Measurements from ENCODE around the gene SCML2. TPM values are rescaled to one million over a fixed set of nuclear protein-coding genes. Genes with fewer than 3 reads are reported as not detected.

SCML2 gene
- total and polyA plus RNA-seq, 2 donors (not counting 1 experiment from before 2014, with no cell fraction given), result 1.2 to 1.3 TPM

- WGBS (ENCODE audit: insufficient coverage), result 100% methylated on average over 2 of the region's 8 CpGs
- ChIA-PET POLR2A (no interaction called here), CTCF (interaction anchor here (1.0 kb wide), 1 partner anchor 11 kb away, joined by 4 read pairs; no protein-coding TSS in a partner anchor)
- Histone ChIP-seq H3K27ac (ENCODE audit: low read length in 2 of 2) (no peak overlapping the region), H3K27me3 (replicated peaks in 1 of 4; ENCODE audit: control extremely low read depth in 1 of 4, control insufficient read depth in 3 of 4, insufficient read depth in 4 of 4, low read length in 3 of 4) (no peaks in the 10 kb centered on the region), H3K4me2 (replicated peaks; ENCODE audit: low read depth, low read length, poor library complexity, severe bottlenecking) (no peak overlapping the region), H3K79me2 (ENCODE audit: control insufficient read depth, insufficient read depth, low read length) (no peaks in the 10 kb centered on the region), H2AFZ (ENCODE audit: insufficient read depth, low read depth, low read length, poor library complexity, severe bottlenecking) (no peak overlapping the region), H3K9ac (ENCODE audit: low read length) (no peak overlapping the region), H3K9me3 (ENCODE audit: control extremely low read depth in 1 of 3, control insufficient read depth in 2 of 3, insufficient read depth in 1 of 3, low read length in 2 of 3) (no peaks in the 10 kb centered on the region), H3K4me1 (ENCODE audit: control insufficient read depth in 2 of 2, insufficient read depth in 2 of 2, low read length in 2 of 2) (no peaks in the 10 kb centered on the region), H3K4me3 (ENCODE audit: control extremely low read depth in 1 of 5, extremely low read depth in 1 of 5, insufficient read depth in 1 of 5, low read depth in 2 of 5, low read length in 4 of 5) (no peak overlapping the region), H3K36me3 (replicated peaks in 1 of 2; ENCODE audit: control extremely low read depth in 1 of 2, control insufficient read depth in 1 of 2, extremely low read depth in 1 of 2, insufficient read depth in 2 of 2, low read length in 1 of 2) (no peaks in the 10 kb centered on the region), H4K20me1 (ENCODE audit: control insufficient read depth, insufficient read depth, low read length, poor library complexity, severe bottlenecking) (no peaks in the 10 kb centered on the region)
- H3K4me3 Mint-ChIP-seq, result no peak overlapping the region
- ATAC-seq (ENCODE audit: low read depth) (no peak), DNase-seq (no peak)
- peaks cover 4% of the 10 kb centered on the region for H3K27me3 Mint-ChIP-seq
- intact Hi-C loops (cut with micrococcal nuclease), result no loop called here
- H3K27ac Mint-ChIP-seq, result no peak overlapping the region
- no peaks in the 10 kb centered on the region for H3K9me3 Mint-ChIP-seq (ENCODE audit: insufficient read depth)
- TF ChIP-seq CTCF (IDR thresholded peaks at IDR 0.05) (no peak), EZH2 (IDR thresholded peaks at IDR 0.05; ENCODE audit: borderline replicate concordance, insufficient read depth, low read depth, low read length, poor library complexity, severe bottlenecking) (no peak)
- no peaks in the 10 kb centered on the region for H3K4me1 Mint-ChIP-seq
Measured at GRCh38 chrX:18206657-18207056, 147.8 kb downstream of the SCML2 start.

- Histone ChIP-seq H2AFZ (ENCODE audit: insufficient read depth, low read depth, low read length, poor library complexity, severe bottlenecking) (no peak overlapping the region), H3K79me2 (ENCODE audit: control insufficient read depth, insufficient read depth, low read length) (no peaks in the 10 kb centered on the region), H4K20me1 (ENCODE audit: control insufficient read depth, insufficient read depth, low read length, poor library complexity, severe bottlenecking) (no peaks in the 10 kb centered on the region), H3K27me3 (replicated peaks in 1 of 4; ENCODE audit: control extremely low read depth in 1 of 4, control insufficient read depth in 3 of 4, insufficient read depth in 4 of 4, low read length in 3 of 4) (no peaks in the 10 kb centered on the region), H3K4me3 (ENCODE audit: control extremely low read depth in 1 of 5, extremely low read depth in 1 of 5, insufficient read depth in 1 of 5, low read depth in 2 of 5, low read length in 4 of 5) (no peak overlapping the region), H3K36me3 (replicated peaks in 1 of 2; ENCODE audit: control extremely low read depth in 1 of 2, control insufficient read depth in 1 of 2, extremely low read depth in 1 of 2, insufficient read depth in 2 of 2, low read length in 1 of 2) (no peaks in the 10 kb centered on the region), H3K4me2 (replicated peaks; ENCODE audit: low read depth, low read length, poor library complexity, severe bottlenecking) (no peak overlapping the region), H3K4me1 (ENCODE audit: control insufficient read depth in 2 of 2, insufficient read depth in 2 of 2, low read length in 2 of 2) (no peaks in the 10 kb centered on the region), H3K9me3 (ENCODE audit: control extremely low read depth in 1 of 3, control insufficient read depth in 2 of 3, insufficient read depth in 1 of 3, low read length in 2 of 3) (no peaks in the 10 kb centered on the region), H3K9ac (ENCODE audit: low read length) (no peak overlapping the region), H3K27ac (ENCODE audit: low read length in 2 of 2) (no peak overlapping the region)
- Mint-ChIP-seq H3K9me3 (ENCODE audit: insufficient read depth) (no peaks in the 10 kb centered on the region), H3K27me3 (peaks cover 4% of the 10 kb centered on the region), H3K4me3 (no peak overlapping the region), H3K4me1 (no peaks in the 10 kb centered on the region), H3K27ac (no peak overlapping the region)
- 100% methylated on average over 2 of the region's 5 CpGs for WGBS (ENCODE audit: insufficient coverage)
- TF ChIP-seq CTCF (IDR thresholded peaks at IDR 0.05), result no peak
- ATAC-seq (ENCODE audit: low read depth) (no peak), DNase-seq (no peak)
- POLR2A ChIA-PET, result no interaction called here
- intact Hi-C loops (cut with micrococcal nuclease), result no loop called here
- CTCF ChIA-PET, result no interaction called here
Measured at GRCh38 chrX:18203631-18204030, 150.9 kb downstream of the SCML2 start.

Measured in B cell (primary cell).